ENCODE data around the gene LAYN. TPM values are rescaled to one million over a fixed set of nuclear protein-coding genes. Genes with fewer than 3 reads are reported as not detected.

LAYN gene
- total and polyA plus RNA-seq, 8 donors: 9.6 to 19.8 (median 15.9) TPM

- Histone ChIP-seq H3K27me3 (peaks cover 7 to 41% of the 10 kb centered on the region in 2 donors), H3K36me3 (peaks cover 0 to 7% of the 10 kb centered on the region in 2 donors), H3K27ac (peak overlapping the region; percentile 46 to 73), H3K9me3 (no peaks in the 10 kb centered on the region), H3K4me3 (peak overlapping the region; percentile 37 to 53), H3K4me1 (peaks cover 14 to 35% of the 10 kb centered on the region in 2 donors)
- intact Hi-C loops (cut with DNase I): no loop called here
- peak; percentile 38 for ATAC-seq
- no peak for TF ChIP-seq CTCF (IDR thresholded peaks at IDR 0.05)
- DNase-seq: peak in 2 of 4 donors; percentile 33
Measured at GRCh38 chr11:111540937-111541253, 375 bp downstream of the LAYN start.

GRCh38 chr11:111541254-111542061 is 938 bp downstream of the LAYN start:
- Histone ChIP-seq H3K27me3 (peaks cover 7 to 41% of the 10 kb centered on the region in 2 donors), H3K27ac (peak overlapping the region; percentile 46 to 73), H3K4me1 (peaks cover 14 to 35% of the 10 kb centered on the region in 2 donors), H3K36me3 (peaks cover 0 to 7% of the 10 kb centered on the region in 2 donors), H3K9me3 (no peaks in the 10 kb centered on the region), H3K4me3 (peak overlapping the region; percentile 37 to 53)
- peak; percentile 68 for ATAC-seq
- intact Hi-C loops (cut with DNase I): no loop called here
- peak in 3 of 4 donors; percentile 35 to 71 (median 64) for DNase-seq
- TF ChIP-seq CTCF (IDR thresholded peaks at IDR 0.05): no peak

- no peak overlapping the region for H3K27ac ChIP-seq
- peaks cover 3 to 41% of the 10 kb centered on the region in 2 donors for H3K27me3 ChIP-seq
- no peaks in the 10 kb centered on the region for H3K9me3 ChIP-seq
- DNase-seq: no peak
- peaks cover 0 to 7% of the 10 kb centered on the region in 2 donors for H3K36me3 ChIP-seq
- no peak overlapping the region for H3K4me3 ChIP-seq
- peaks cover 14 to 35% of the 10 kb centered on the region in 2 donors for H3K4me1 ChIP-seq
- ATAC-seq: no peak
- intact Hi-C loops (cut with DNase I): no loop called here
- TF ChIP-seq CTCF (IDR thresholded peaks at IDR 0.05): no peak
Measured at GRCh38 chr11:111542606-111543275, 2.2 kb downstream of the LAYN start.

GRCh38 chr11:111548525-111548924 is 8.0 kb downstream of the LAYN start:
- peaks cover 0 to 7% of the 10 kb centered on the region in 2 donors for H3K36me3 ChIP-seq
- no peaks in the 10 kb centered on the region for H3K4me1 ChIP-seq
- no peaks in the 10 kb centered on the region for H3K27me3 ChIP-seq
- H3K27ac ChIP-seq: no peak overlapping the region
- no peak overlapping the region for H3K4me3 ChIP-seq
- no peak for TF ChIP-seq CTCF (IDR thresholded peaks at IDR 0.05)
- no peak for ATAC-seq
- H3K9me3 ChIP-seq: no peaks in the 10 kb centered on the region
- DNase-seq: no peak
- intact Hi-C loops (cut with DNase I): no loop called here

- intact Hi-C loops (cut with DNase I): no loop called here
- ATAC-seq (no peak), DNase-seq (no peak)
- no peak for TF ChIP-seq CTCF (IDR thresholded peaks at IDR 0.05)
- no peaks in the 10 kb centered on the region for H3K27me3 ChIP-seq
- H3K4me1 ChIP-seq: no peaks in the 10 kb centered on the region
- no peaks in the 10 kb centered on the region for H3K9me3 ChIP-seq
- H3K4me3 ChIP-seq: no peak overlapping the region
- H3K36me3 ChIP-seq: peaks cover 0 to 7% of the 10 kb centered on the region in 2 donors
- H3K27ac ChIP-seq: no peak overlapping the region
Measured at GRCh38 chr11:111549196-111549868, 8.8 kb downstream of the LAYN start.
